ENCODE results near the gene CCDC183. TPM values are rescaled to one million over a fixed set of nuclear protein-coding genes. Genes with fewer than 3 reads are reported as not detected.

CCDC183 gene
- total and polyA plus RNA-seq, 2 of the 4 experiments (the other 2 are of a cell fraction), result under 0.01 to 0.29 TPM

- Histone ChIP-seq H3K9ac (ENCODE audit: low read depth, low read length) (no peak overlapping the region), H4K5ac (ENCODE audit: low read depth, low read length) (no peak overlapping the region), H3K4me3 (ENCODE audit: insufficient read depth, low read depth, low read length) (no peak overlapping the region), H3K36me3 (ENCODE audit: control insufficient read depth, insufficient read depth, low read length) (peaks cover 24% of the 10 kb centered on the region), H3K4ac (ENCODE audit: low read depth, low read length) (no peak overlapping the region), H2BK5ac (ENCODE audit: low read depth, low read length, poor library complexity, severe bottlenecking) (no peak overlapping the region), H3K56ac (ENCODE audit: extremely low read depth, insufficient read depth, low read length) (no peak overlapping the region), H3K27me3 (ENCODE audit: control insufficient read depth, insufficient read depth, low read length) (no peaks in the 10 kb centered on the region), H3K4me2 (ENCODE audit: low read depth, low read length) (no peak overlapping the region), H2BK120ac (ENCODE audit: low read depth, low read length) (no peak overlapping the region), H3K9me3 (ENCODE audit: control insufficient read depth, insufficient read depth, low read length) (no peaks in the 10 kb centered on the region), H3K18ac (ENCODE audit: low read depth, low read length) (no peak overlapping the region), H3K4me1 (ENCODE audit: control insufficient read depth, insufficient read depth, low read length) (peaks cover 3% of the 10 kb centered on the region; the same call in 1 of the 2 replicates), H4K20me1 (ENCODE audit: insufficient read depth, low read length) (peaks cover 16% of the 10 kb centered on the region), H3K9me1 (ENCODE audit: insufficient read depth, low read length) (no peaks in the 10 kb centered on the region), H2BK20ac (ENCODE audit: low read depth, low read length) (no peak overlapping the region), H4K91ac (ENCODE audit: insufficient read depth, low read depth, low read length) (no peak overlapping the region), H3K79me1 (ENCODE audit: low read depth in 1 of 2, low read length in 2 of 2) (peaks cover 11 to 23% of the 10 kb centered on the region in 2 experiments), H2BK15ac (ENCODE audit: low read depth, low read length) (no peak overlapping the region), H2AK5ac (ENCODE audit: low read depth, low read length) (no peak overlapping the region), H3K27ac (ENCODE audit: insufficient read depth, low read length) (no peak overlapping the region), H3K23ac (ENCODE audit: low read depth, low read length) (no peak overlapping the region), H2AK9ac (replicated peaks; ENCODE audit: low read depth, low read length, poor library complexity) (peak overlapping the region; percentile 28), H2AFZ (replicated peaks; ENCODE audit: low read length, poor library complexity) (no peak overlapping the region), H3K14ac (replicated peaks; ENCODE audit: low read depth, low read length) (no peak overlapping the region), H4K8ac (ENCODE audit: low read depth in 2 of 2, low read length in 2 of 2) (no peak overlapping the region)
- dilution Hi-C loops (cut with HindIII; ENCODE audit: low sequenced_read_pairs, unreplicated experiment) (no loop called here), intact Hi-C loops (cut with micrococcal nuclease) (no loop called here), in situ Hi-C loops (cut with MboI; ENCODE audit: low sequenced_read_pairs) (no loop called here)
- CTCF ChIA-PET, result no interaction called here
- ATAC-seq (ENCODE audit: low read depth) (no peak), DNase-seq (no peak)
- TF ChIP-seq RFX5 (IDR thresholded peaks at IDR 0.05; ENCODE audit: low read depth, low read length) (no peak), RCOR1 (IDR thresholded peaks at IDR 0.05; ENCODE audit: insufficient replicate concordance, low read length) (no peak), MXI1 (IDR thresholded peaks at IDR 0.05; ENCODE audit: borderline replicate concordance, low read depth, low read length) (no peak), NFE2L2 (IDR thresholded peaks at IDR 0.05; ENCODE audit: low read depth, low read length) (no peak), ELK1 (IDR thresholded peaks at IDR 0.05; ENCODE audit: borderline replicate concordance, low read depth, low read length) (no peak), FOS (IDR thresholded peaks at IDR 0.05; ENCODE audit: low read depth, low read length) (no peak), MAZ (IDR thresholded peaks at IDR 0.05; ENCODE audit: borderline replicate concordance, low read depth, low read length) (no peak)
- TF ChIP-seq, protein P1, sequence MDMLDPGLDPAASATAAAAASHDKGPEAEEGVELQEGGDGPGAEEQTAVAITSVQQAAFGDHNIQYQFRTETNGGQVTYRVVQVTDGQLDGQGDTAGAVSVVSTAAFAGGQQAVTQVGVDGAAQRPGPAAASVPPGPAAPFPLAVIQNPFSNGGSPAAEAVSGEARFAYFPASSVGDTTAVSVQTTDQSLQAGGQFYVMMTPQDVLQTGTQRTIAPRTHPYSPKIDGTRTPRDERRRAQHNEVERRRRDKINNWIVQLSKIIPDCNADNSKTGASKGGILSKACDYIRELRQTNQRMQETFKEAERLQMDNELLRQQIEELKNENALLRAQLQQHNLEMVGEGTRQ (IDR thresholded peaks at IDR 0.05; ENCODE audit: low read depth, low read length), result no peak
- 86% methylated on average over 18 of the region's 42 CpGs; no CpG with 5 or more reads in 1 of the 2 experiments for WGBS, 2 experiments (ENCODE audit: extremely low coverage in 2 of 2, insufficient read length in 1 of 2)
- POLR2A ChIA-PET (ENCODE audit: unreplicated experiment), result interaction anchor here (0.6 kb wide), 1 partner anchor 469 kb away, joined by 3 read pairs; no protein-coding TSS in a partner anchor
- no TSS peak for BruUV-seq (replicated peaks)
These were observed 25.8 kb downstream of the CCDC183 start for GRCh38 chr9:136821826-136822544.
